ENCODE data around the gene SMIM1.
A peak's percentile ranks its signal among the peaks of the same experiment; 100 is the strongest.

SMIM1 gene

GRCh38 chr1:3727825-3728776, 44.4 kb upstream of the SMIM1 start:
- no peak for DNase-seq (ENCODE audit: extremely low read depth, insufficient read length)
- no peak for TF ChIP-seq CTCF (IDR thresholded peaks at IDR 0.05; ENCODE audit: insufficient read depth, low read length, poor library complexity, severe bottlenecking)
- H3K27me3 ChIP-seq (replicated peaks; ENCODE audit: control insufficient read depth, insufficient read depth, low read length), result no peaks in the 10 kb centered on the region
- peaks cover 16% of the 10 kb centered on the region for H3K36me3 ChIP-seq (ENCODE audit: control insufficient read depth, insufficient read depth, low read length)
- no peak overlapping the region for H3K4me3 ChIP-seq (replicated peaks; ENCODE audit: low read depth, low read length)

- TF ChIP-seq CTCF (IDR thresholded peaks at IDR 0.05; ENCODE audit: insufficient read depth, low read length, poor library complexity, severe bottlenecking), result no peak
- peak; percentile 14 for DNase-seq (ENCODE audit: extremely low read depth, insufficient read length)
- no peaks in the 10 kb centered on the region for H3K27me3 ChIP-seq (replicated peaks; ENCODE audit: control insufficient read depth, insufficient read depth, low read length)
- peaks cover 19% of the 10 kb centered on the region for H3K36me3 ChIP-seq (ENCODE audit: control insufficient read depth, insufficient read depth, low read length)
- no peak overlapping the region for H3K4me3 ChIP-seq (replicated peaks; ENCODE audit: low read depth, low read length)
Measured at GRCh38 chr1:3729594-3730542, 42.7 kb upstream of the SMIM1 start.

GRCh38 chr1:3730543-3731247, 41.9 kb upstream of the SMIM1 start:
- TF ChIP-seq CTCF (IDR thresholded peaks at IDR 0.05; ENCODE audit: insufficient read depth, low read length, poor library complexity, severe bottlenecking), result no peak
- peak; percentile 20 for DNase-seq (ENCODE audit: extremely low read depth, insufficient read length)
- peaks cover 19% of the 10 kb centered on the region for H3K36me3 ChIP-seq (ENCODE audit: control insufficient read depth, insufficient read depth, low read length)

GRCh38 chr1:3731583-3732433, 40.7 kb upstream of the SMIM1 start:
- H3K36me3 ChIP-seq (ENCODE audit: control insufficient read depth, insufficient read depth, low read length), result peaks cover 20% of the 10 kb centered on the region
- H3K27me3 ChIP-seq (replicated peaks; ENCODE audit: control insufficient read depth, insufficient read depth, low read length), result no peaks in the 10 kb centered on the region
- no peak overlapping the region for H3K4me3 ChIP-seq (replicated peaks; ENCODE audit: low read depth, low read length)
- no peak for DNase-seq (ENCODE audit: extremely low read depth, insufficient read length)
- no peak for TF ChIP-seq CTCF (IDR thresholded peaks at IDR 0.05; ENCODE audit: insufficient read depth, low read length, poor library complexity, severe bottlenecking)

More at GRCh38 chr1:3730543-3731247, 41.9 kb upstream of the SMIM1 start:
- H3K27me3 ChIP-seq (replicated peaks; ENCODE audit: control insufficient read depth, insufficient read depth, low read length), result no peaks in the 10 kb centered on the region
- no peak overlapping the region for H3K4me3 ChIP-seq (replicated peaks; ENCODE audit: low read depth, low read length)

Data from GM06990 (cell line).